Urothelium cell line (cell line): ENCODE data around the gene RBM4B.

Experiments used
- DNase-seq: peaks from one replicate; pipeline ENCODE4 v3.0.0; 2011; ENCODE audit warnings: low spot score, mixed read lengths
- FAIRE-seq: peaks from 2 replicates; lab custom pipeline; 2011; peaks lifted over from hg19 to GRCh38; lab: Jason Lieb, UNC

RBM4B gene

GRCh38 chr11:66619080-66619554 lies 58.6 kb downstream of the RBM4B start:
- DNase-seq (no peak), FAIRE-seq (no peak)

GRCh38 chr11:66617155-66617834 lies 60.4 kb downstream of the RBM4B start:
- no peak for FAIRE-seq
- DNase-seq, result no peak

GRCh38 chr11:66616379-66617154 lies 61.1 kb downstream of the RBM4B start, which contains the start of gene RBM14:
Gene RBM14, plus strand, starts transcription at chr11:66616630. Its CDS starts 91 bp downstream, at chr11:66616721.
- peak; percentile 100 for DNase-seq
- peak; percentile 72 for FAIRE-seq
